Measurements from ENCODE around the gene SLC5A8. TPM values are rescaled to one million over a fixed set of nuclear protein-coding genes. Genes with fewer than 3 reads are reported as not detected.

SLC5A8 gene
- total and polyA plus RNA-seq, 2 of the 4 experiments (the other 2 are of a cell fraction): not detected

DNA sequence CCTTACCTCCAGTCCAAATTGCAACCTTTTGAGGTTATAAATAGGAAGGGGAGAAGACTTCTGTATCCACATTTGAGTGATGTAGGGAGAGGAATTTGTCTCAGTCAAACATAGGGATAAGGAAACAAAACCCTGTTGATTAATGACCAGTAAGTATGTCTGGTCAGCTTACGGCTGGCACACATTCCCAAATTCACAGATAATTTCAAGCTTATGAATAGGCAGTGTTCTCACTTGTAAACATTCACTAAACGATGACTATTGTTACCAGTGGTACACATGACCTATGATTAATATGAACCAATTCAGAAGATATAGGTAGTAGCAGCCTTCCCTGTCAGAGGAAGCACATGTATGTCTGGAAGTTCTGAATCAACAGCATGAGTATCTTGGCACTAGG lies 33.0 kb upstream of the SLC5A8 start:
- TF ChIP-seq, protein P1, sequence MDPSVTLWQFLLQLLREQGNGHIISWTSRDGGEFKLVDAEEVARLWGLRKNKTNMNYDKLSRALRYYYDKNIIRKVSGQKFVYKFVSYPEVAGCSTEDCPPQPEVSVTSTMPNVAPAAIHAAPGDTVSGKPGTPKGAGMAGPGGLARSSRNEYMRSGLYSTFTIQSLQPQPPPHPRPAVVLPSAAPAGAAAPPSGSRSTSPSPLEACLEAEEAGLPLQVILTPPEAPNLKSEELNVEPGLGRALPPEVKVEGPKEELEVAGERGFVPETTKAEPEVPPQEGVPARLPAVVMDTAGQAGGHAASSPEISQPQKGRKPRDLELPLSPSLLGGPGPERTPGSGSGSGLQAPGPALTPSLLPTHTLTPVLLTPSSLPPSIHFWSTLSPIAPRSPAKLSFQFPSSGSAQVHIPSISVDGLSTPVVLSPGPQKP (IDR thresholded peaks at IDR 0.05; ENCODE audit: borderline replicate concordance, low read depth, low read length): no peak
- TF ChIP-seq MXI1 (IDR thresholded peaks at IDR 0.05; ENCODE audit: borderline replicate concordance, low read depth, low read length): no peak
- TF ChIP-seq RCOR1 (IDR thresholded peaks at IDR 0.05; ENCODE audit: insufficient replicate concordance, low read length): no peak
- TF ChIP-seq FOS (IDR thresholded peaks at IDR 0.05; ENCODE audit: low read depth, low read length): no peak
- TF ChIP-seq SMC3 (IDR thresholded peaks at IDR 0.05; ENCODE audit: low read depth, low read length): no peak
- no peak for TF ChIP-seq BHLHE40 (IDR thresholded peaks at IDR 0.05; ENCODE audit: low read depth, low read length)
- no TSS peak for BruUV-seq (replicated peaks)
- no peak overlapping the region for H3K14ac ChIP-seq (replicated peaks; ENCODE audit: low read depth, low read length)
- H2AK9ac ChIP-seq (replicated peaks; ENCODE audit: low read depth, low read length, poor library complexity): no peak overlapping the region
- H3K79me1 ChIP-seq (ENCODE audit: low read depth in 1 of 2, low read length in 2 of 2): no peaks in the 10 kb centered on the region
- H2BK15ac ChIP-seq (ENCODE audit: low read depth, low read length): no peak overlapping the region
- no peak overlapping the region for H2BK5ac ChIP-seq (ENCODE audit: low read depth, low read length, poor library complexity, severe bottlenecking)
- no peaks in the 10 kb centered on the region for H4K20me1 ChIP-seq (ENCODE audit: insufficient read depth, low read length)
- no peak overlapping the region for H3K4ac ChIP-seq (ENCODE audit: low read depth, low read length)
- H3K4me1 ChIP-seq (ENCODE audit: control insufficient read depth, insufficient read depth, low read length): no peaks in the 10 kb centered on the region
- in situ Hi-C loops (cut with MboI; ENCODE audit: low sequenced_read_pairs) (no loop called here), intact Hi-C loops (cut with micrococcal nuclease) (no loop called here), dilution Hi-C loops (cut with HindIII; ENCODE audit: low sequenced_read_pairs, unreplicated experiment) (no loop called here)
- H4K91ac ChIP-seq (ENCODE audit: insufficient read depth, low read depth, low read length): no peak overlapping the region
- no peaks in the 10 kb centered on the region for H3K9me1 ChIP-seq (ENCODE audit: insufficient read depth, low read length)
- H3K4me2 ChIP-seq (ENCODE audit: low read depth, low read length): no peak overlapping the region
- CTCF ChIA-PET: no interaction called here
- POLR2A ChIA-PET (ENCODE audit: unreplicated experiment): no interaction called here
- H3K4me3 ChIP-seq (ENCODE audit: insufficient read depth, low read depth, low read length): no peak overlapping the region
- H3K18ac ChIP-seq (ENCODE audit: low read depth, low read length): no peak overlapping the region
- no peak overlapping the region for H3K23ac ChIP-seq (ENCODE audit: low read depth, low read length)
- H4K8ac ChIP-seq (ENCODE audit: low read depth in 2 of 2, low read length in 2 of 2): no peak overlapping the region
- no peak overlapping the region for H3K56ac ChIP-seq (ENCODE audit: extremely low read depth, insufficient read depth, low read length)
- peaks cover 3% of the 10 kb centered on the region; the same call in 1 of the 2 replicates for H3K9me3 ChIP-seq (ENCODE audit: control insufficient read depth, insufficient read depth, low read length)
- no peaks in the 10 kb centered on the region for H3K36me3 ChIP-seq (ENCODE audit: control insufficient read depth, insufficient read depth, low read length)
- no peak overlapping the region for H3K27ac ChIP-seq (ENCODE audit: insufficient read depth, low read length)
- H2AFZ ChIP-seq (replicated peaks; ENCODE audit: low read length, poor library complexity): no peak overlapping the region
- no peak for ATAC-seq (ENCODE audit: low read depth)
- no peak for DNase-seq
- H4K5ac ChIP-seq (ENCODE audit: low read depth, low read length): no peak overlapping the region
- no CpG with 5 or more reads among the region's 2 CpGs for WGBS, 2 experiments (ENCODE audit: extremely low coverage in 2 of 2, insufficient read length in 1 of 2)
- H2AK5ac ChIP-seq (ENCODE audit: low read depth, low read length): no peak overlapping the region
- H2BK120ac ChIP-seq (ENCODE audit: low read depth, low read length): no peak overlapping the region
- H2BK20ac ChIP-seq (ENCODE audit: low read depth, low read length): no peak overlapping the region
- no peak overlapping the region for H3K9ac ChIP-seq (ENCODE audit: low read depth, low read length)
- no peaks in the 10 kb centered on the region for H3K27me3 ChIP-seq (ENCODE audit: control insufficient read depth, insufficient read depth, low read length)

Measured in IMR-90 (cell line).